ENCODE data around the gene ZNF513. TPM values are rescaled to one million over a fixed set of nuclear protein-coding genes. Genes with fewer than 3 reads are reported as not detected.

The ZNF513 gene
- polyA plus RNA-seq, 1 donor (not counting 4 experiments of a cell fraction or from before 2014, with no cell fraction given), result 8.9 TPM

DNA sequence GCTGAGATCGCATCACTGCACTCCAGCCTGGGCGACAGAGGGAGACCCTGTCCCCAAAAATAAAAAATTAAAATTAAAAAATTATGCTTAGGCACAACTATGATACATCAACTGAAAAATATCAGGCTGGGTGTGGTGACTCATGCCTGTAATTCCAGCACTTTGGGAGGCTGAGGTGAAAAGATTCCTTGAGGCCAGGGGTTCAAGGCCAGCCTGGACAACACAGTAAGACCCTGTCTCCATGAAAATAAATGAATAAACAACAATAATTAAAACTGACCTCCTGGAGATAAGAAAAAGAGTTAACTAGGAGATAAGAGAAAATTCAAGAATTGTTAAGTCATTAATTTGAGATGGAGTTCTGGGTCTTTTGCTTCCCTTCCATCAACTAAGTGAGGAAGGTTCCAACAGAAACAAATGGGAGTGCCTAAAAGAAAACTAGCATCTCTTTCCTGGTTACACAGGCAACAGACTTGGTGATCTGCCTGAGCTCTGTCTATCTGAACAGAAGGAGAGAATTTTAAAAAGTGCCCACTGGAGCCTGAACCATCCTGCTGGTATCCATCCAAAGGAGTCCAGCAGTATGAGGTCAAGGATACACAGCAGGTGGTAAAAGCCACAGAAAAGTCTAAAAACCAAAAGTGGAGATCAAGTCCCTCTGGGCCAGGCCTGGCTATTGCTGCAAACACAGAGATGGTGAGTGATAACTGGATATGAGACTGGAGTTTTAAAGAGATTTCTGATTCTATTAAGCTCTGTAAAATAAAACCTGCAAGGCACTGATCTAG is 20.0 kb upstream of the ZNF513 start:
- H3K4me3 ChIP-seq (ENCODE audit: control insufficient read depth in 2 of 3, extremely low read depth in 1 of 3, insufficient read depth in 2 of 3, low read depth in 1 of 3, low read length in 3 of 3), result no peak overlapping the region
- peaks cover 6% of the 10 kb centered on the region for H4K20me1 ChIP-seq (ENCODE audit: control insufficient read depth, extremely low read depth, insufficient read depth, low read length)
- H3K27ac ChIP-seq (ENCODE audit: control insufficient read depth, insufficient read depth, low read length), result no peak overlapping the region
- TF ChIP-seq, protein P1, sequence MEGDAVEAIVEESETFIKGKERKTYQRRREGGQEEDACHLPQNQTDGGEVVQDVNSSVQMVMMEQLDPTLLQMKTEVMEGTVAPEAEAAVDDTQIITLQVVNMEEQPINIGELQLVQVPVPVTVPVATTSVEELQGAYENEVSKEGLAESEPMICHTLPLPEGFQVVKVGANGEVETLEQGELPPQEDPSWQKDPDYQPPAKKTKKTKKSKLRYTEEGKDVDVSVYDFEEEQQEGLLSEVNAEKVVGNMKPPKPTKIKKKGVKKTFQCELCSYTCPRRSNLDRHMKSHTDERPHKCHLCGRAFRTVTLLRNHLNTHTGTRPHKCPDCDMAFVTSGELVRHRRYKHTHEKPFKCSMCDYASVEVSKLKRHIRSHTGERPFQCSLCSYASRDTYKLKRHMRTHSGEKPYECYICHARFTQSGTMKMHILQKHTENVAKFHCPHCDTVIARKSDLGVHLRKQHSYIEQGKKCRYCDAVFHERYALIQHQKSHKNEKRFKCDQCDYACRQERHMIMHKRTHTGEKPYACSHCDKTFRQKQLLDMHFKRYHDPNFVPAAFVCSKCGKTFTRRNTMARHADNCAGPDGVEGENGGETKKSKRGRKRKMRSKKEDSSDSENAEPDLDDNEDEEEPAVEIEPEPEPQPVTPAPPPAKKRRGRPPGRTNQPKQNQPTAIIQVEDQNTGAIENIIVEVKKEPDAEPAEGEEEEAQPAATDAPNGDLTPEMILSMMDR (optimal IDR thresholded peaks at IDR 0.05 in 1 of 3, IDR thresholded peaks at IDR 0.05 in 1 of 3, conservative IDR thresholded peaks at IDR 0.05 in 1 of 3; ENCODE audit: extremely low read depth in 1 of 3, insufficient read depth in 2 of 3, low read length in 3 of 3), result no peak
- no peak for TF ChIP-seq EZH2 (IDR thresholded peaks at IDR 0.05; ENCODE audit: low read length)
- H3K9me1 ChIP-seq (ENCODE audit: control insufficient read depth, extremely low read depth, insufficient read depth, low read length), result no peaks in the 10 kb centered on the region
- dilution Hi-C loops (cut with MboI; ENCODE audit: extremely low pct_ligation_motif_present, low sequenced_read_pairs), result no loop called here
- no peak for FAIRE-seq
- peaks cover 98% of the 10 kb centered on the region for H3K79me2 ChIP-seq (ENCODE audit: control insufficient read depth, insufficient read depth, low read length)
- H3K27me3 ChIP-seq (ENCODE audit: control insufficient read depth, extremely low read depth, insufficient read depth, low read length), result no peaks in the 10 kb centered on the region
- no peaks in the 10 kb centered on the region for H3K9me3 ChIP-seq (ENCODE audit: control insufficient read depth, low read depth, low read length)
- H2AFZ ChIP-seq (ENCODE audit: control insufficient read depth, low read length), result no peak overlapping the region
- peaks cover 3 to 13% of the 10 kb centered on the region in 2 experiments for H3K36me3 ChIP-seq (ENCODE audit: control insufficient read depth in 2 of 2, extremely low read depth in 1 of 2, insufficient read depth in 2 of 2, low read length in 2 of 2)
- no peak overlapping the region for H3K4me2 ChIP-seq (ENCODE audit: control insufficient read depth, extremely low read depth, insufficient read depth, low read depth, low read length)
- no peak overlapping the region for H3K9ac ChIP-seq (ENCODE audit: control insufficient read depth, extremely low read depth, insufficient read depth, low read length)
- DNase-seq (ENCODE audit: low read depth, low spot score), result no peak
- no peaks in the 10 kb centered on the region for H3K4me1 ChIP-seq (ENCODE audit: control insufficient read depth, extremely low read depth, insufficient read depth, low read length)

- Histone ChIP-seq H3K9me3 (ENCODE audit: control insufficient read depth, low read depth, low read length) (no peaks in the 10 kb centered on the region), H3K79me2 (ENCODE audit: control insufficient read depth, insufficient read depth, low read length) (peaks cover 95% of the 10 kb centered on the region), H3K36me3 (ENCODE audit: control insufficient read depth in 2 of 2, extremely low read depth in 1 of 2, insufficient read depth in 2 of 2, low read length in 2 of 2) (peaks cover 3 to 13% of the 10 kb centered on the region in 2 experiments), H3K27me3 (ENCODE audit: control insufficient read depth, extremely low read depth, insufficient read depth, low read length) (no peaks in the 10 kb centered on the region), H3K9me1 (ENCODE audit: control insufficient read depth, extremely low read depth, insufficient read depth, low read length) (no peaks in the 10 kb centered on the region), H3K4me3 (ENCODE audit: control insufficient read depth in 2 of 3, extremely low read depth in 1 of 3, insufficient read depth in 2 of 3, low read depth in 1 of 3, low read length in 3 of 3) (no peak overlapping the region), H4K20me1 (ENCODE audit: control insufficient read depth, extremely low read depth, insufficient read depth, low read length) (peaks cover 6% of the 10 kb centered on the region), H3K27ac (ENCODE audit: control insufficient read depth, insufficient read depth, low read length) (no peak overlapping the region), H2AFZ (ENCODE audit: control insufficient read depth, low read length) (no peak overlapping the region), H3K4me2 (ENCODE audit: control insufficient read depth, extremely low read depth, insufficient read depth, low read depth, low read length) (no peak overlapping the region), H3K4me1 (ENCODE audit: control insufficient read depth, extremely low read depth, insufficient read depth, low read length) (no peaks in the 10 kb centered on the region), H3K9ac (ENCODE audit: control insufficient read depth, extremely low read depth, insufficient read depth, low read length) (no peak overlapping the region)
- dilution Hi-C loops (cut with MboI; ENCODE audit: extremely low pct_ligation_motif_present, low sequenced_read_pairs), result no loop called here
- no peak for TF ChIP-seq EZH2 (IDR thresholded peaks at IDR 0.05; ENCODE audit: low read length)
- TF ChIP-seq, protein P1 (optimal IDR thresholded peaks at IDR 0.05 in 1 of 3, IDR thresholded peaks at IDR 0.05 in 1 of 3, conservative IDR thresholded peaks at IDR 0.05 in 1 of 3; ENCODE audit: extremely low read depth in 1 of 3, insufficient read depth in 2 of 3, low read length in 3 of 3), result no peak
- DNase-seq (ENCODE audit: low read depth, low spot score) (no peak), FAIRE-seq (no peak)
Measured at GRCh38 chr2:27398962-27399361, 18.4 kb upstream of the ZNF513 start.

All from keratinocyte (primary cell).